Panc1 (cell line): ENCODE measurements around the gene TBCK. TPM values are rescaled to one million over a fixed set of nuclear protein-coding genes. Genes with fewer than 3 reads are reported as not detected.

Experiments used
- ATAC-seq: fragments of 200-7000 bp; cut with Tn5 transposase; 2 replicates; pipeline ENCODE4 v1.9.1; 2020; ENCODE audit warnings: mild to moderate bottlenecking, moderate library complexity
- BruUV-seq: library from RNA; stranded (reverse); fragments of 400-500 nt; replicated peaks from 2 replicates; lab custom pipeline; 2021; lab: Mats Ljungman, UMichigan
- CTCF ChIA-PET: fragments of 300-600 bp; sonication (Branson Sonifier 250); formaldehyde crosslinking; loops from one replicate; lab custom pipeline; 2022; ENCODE audit warnings: antibody characterized with exemption; lab: Charles Lee
- POLR2A ChIA-PET: fragments of 300-600 bp; sonication (Branson Sonifier 250); formaldehyde crosslinking; loops from one replicate; lab custom pipeline; 2022; ENCODE audit warnings: antibody characterized with exemption; lab: Charles Lee
- DNase-seq: peaks from one replicate; pipeline ENCODE4 v3.0.0-alpha.2; 2010; ENCODE audit warnings: low read depth, low spot score
- H3K27ac ChIP-seq: 2 replicates; pipeline ENCODE4 v1.5.1; 2011; ENCODE audit warnings: mild to moderate bottlenecking, low read length, inconsistent platforms
- H3K27me3 ChIP-seq: fragments of 200-500 bp; sonication (Bioruptor generic); 2 replicates; pipeline ENCODE4 v1.6.0; 2014; ENCODE audit warnings: low read length, inconsistent platforms; ENCODE audit not compliant: control insufficient read depth, insufficient read depth
- H3K36me3 ChIP-seq: fragments of 200-500 bp; sonication (Bioruptor generic); 2 replicates; pipeline ENCODE4 v1.5.1; 2014; ENCODE audit warnings: inconsistent platforms, mild to moderate bottlenecking, low read length, moderate library complexity; ENCODE audit not compliant: control insufficient read depth, insufficient read depth
- H3K4me1 ChIP-seq: 2 replicates; pipeline ENCODE4 v1.5.1; 2011; ENCODE audit warnings: inconsistent platforms, mild to moderate bottlenecking, low read length, moderate library complexity; ENCODE audit not compliant: control insufficient read depth, insufficient read depth
- H3K4me3 ChIP-seq, 2 experiments: 2 replicates each; pipeline ENCODE4 v1.5.1; 2011 to 2012; ENCODE audit warnings: low read depth in 2 of 2, low read length in 2 of 2, mild to moderate bottlenecking in 2 of 2, inconsistent platforms in 1 of 2, moderate library complexity in 1 of 2
- H3K9me3 ChIP-seq: fragments of 200-500 bp; sonication (Bioruptor generic); 2 replicates; pipeline ENCODE4 v1.5.1; 2014; ENCODE audit warnings: low read depth, mild to moderate bottlenecking, inconsistent platforms, low read length, moderate library complexity; ENCODE audit not compliant: control insufficient read depth, insufficient read depth
- POLR2AphosphoS5 ChIP-seq: IDR thresholded peaks from 2 replicates; pipeline ENCODE4 v1.6.1; 2012; ENCODE audit warnings: mild to moderate bottlenecking, low read depth, low read length, moderate library complexity
- REST ChIP-seq, 2 experiments: IDR thresholded peaks; 2 replicates each; pipeline ENCODE4 v1.6.1; 2011 to 2012; ENCODE audit warnings: low read depth in 2 of 2, control low read depth in 1 of 2, low read length in 1 of 2, mild to moderate bottlenecking in 1 of 2, moderate library complexity in 1 of 2; ENCODE audit not compliant: insufficient read depth in 1 of 2
- SIN3A ChIP-seq: IDR thresholded peaks from 2 replicates; pipeline ENCODE4 v1.6.1; 2012; ENCODE audit warnings: low read depth, mild to moderate bottlenecking, low read length, moderate library complexity, borderline replicate concordance; ENCODE audit not compliant: insufficient read depth
- TCF7L2 ChIP-seq: IDR thresholded peaks from 2 replicates; pipeline ENCODE4 v1.6.1; 2011; ENCODE audit warnings: mild to moderate bottlenecking, low read depth, low read length, inconsistent platforms
- in situ Hi-C: cut with HindIII; loops from 2 replicates; pipeline ENCODE4 v1.10.0; 2016; ENCODE audit warnings: low sequenced_read_pairs, low pct_unique_long_range_greater_than_20kb
- intact Hi-C: fragments of 100-400 bp; cut with micrococcal nuclease; formaldehyde crosslinking; loops from one replicate; pipeline ENCODE4 v1.10.0; 2022; ENCODE audit not compliant: unreplicated experiment
- total RNA-seq: library from RNA; stranded (reverse); gene quantifications from one replicate; pipeline ENCODE4 v1.2.1, GENCODE V29; 2021; ENCODE audit not compliant: unreplicated experiment
- TF ChIP-seq, protein P1 (sequence below): fragments of 450-650 bp; IDR thresholded peaks from 2 replicates; pipeline ENCODE4 v1.5.1; 2017; ENCODE audit warnings: mild to moderate bottlenecking

Gene TBCK
- total RNA-seq, 1 experiment from 2014 or later: 15.1 TPM

GRCh38 chr4:106160560-106160959 lies 155.4 kb downstream of the TBCK start:
- CTCF ChIA-PET: no interaction called here
- Histone ChIP-seq H3K36me3 (no peaks in the 10 kb centered on the region), H3K4me1 (no peaks in the 10 kb centered on the region), H3K27ac (no peak overlapping the region), H3K27me3 (no peaks in the 10 kb centered on the region), H3K4me3 (no peak overlapping the region), H3K9me3 (no peaks in the 10 kb centered on the region)
- intact Hi-C loops: no loop called here
- in situ Hi-C loops: no loop called here
- no peak for ATAC-seq
- no TSS peak for BruUV-seq
- DNase-seq: no peak
- POLR2A ChIA-PET: no interaction called here
- TF ChIP-seq SIN3A (no peak), REST (IDR thresholded peaks at IDR 0.05; ENCODE audit: insufficient read depth in 1 of 2, low read depth in 2 of 2, low read length in 1 of 2) (no peak), POLR2AphosphoS5 (no peak), TCF7L2 (no peak)
- TF ChIP-seq, protein P1, sequence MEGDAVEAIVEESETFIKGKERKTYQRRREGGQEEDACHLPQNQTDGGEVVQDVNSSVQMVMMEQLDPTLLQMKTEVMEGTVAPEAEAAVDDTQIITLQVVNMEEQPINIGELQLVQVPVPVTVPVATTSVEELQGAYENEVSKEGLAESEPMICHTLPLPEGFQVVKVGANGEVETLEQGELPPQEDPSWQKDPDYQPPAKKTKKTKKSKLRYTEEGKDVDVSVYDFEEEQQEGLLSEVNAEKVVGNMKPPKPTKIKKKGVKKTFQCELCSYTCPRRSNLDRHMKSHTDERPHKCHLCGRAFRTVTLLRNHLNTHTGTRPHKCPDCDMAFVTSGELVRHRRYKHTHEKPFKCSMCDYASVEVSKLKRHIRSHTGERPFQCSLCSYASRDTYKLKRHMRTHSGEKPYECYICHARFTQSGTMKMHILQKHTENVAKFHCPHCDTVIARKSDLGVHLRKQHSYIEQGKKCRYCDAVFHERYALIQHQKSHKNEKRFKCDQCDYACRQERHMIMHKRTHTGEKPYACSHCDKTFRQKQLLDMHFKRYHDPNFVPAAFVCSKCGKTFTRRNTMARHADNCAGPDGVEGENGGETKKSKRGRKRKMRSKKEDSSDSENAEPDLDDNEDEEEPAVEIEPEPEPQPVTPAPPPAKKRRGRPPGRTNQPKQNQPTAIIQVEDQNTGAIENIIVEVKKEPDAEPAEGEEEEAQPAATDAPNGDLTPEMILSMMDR: no peak

DNA sequence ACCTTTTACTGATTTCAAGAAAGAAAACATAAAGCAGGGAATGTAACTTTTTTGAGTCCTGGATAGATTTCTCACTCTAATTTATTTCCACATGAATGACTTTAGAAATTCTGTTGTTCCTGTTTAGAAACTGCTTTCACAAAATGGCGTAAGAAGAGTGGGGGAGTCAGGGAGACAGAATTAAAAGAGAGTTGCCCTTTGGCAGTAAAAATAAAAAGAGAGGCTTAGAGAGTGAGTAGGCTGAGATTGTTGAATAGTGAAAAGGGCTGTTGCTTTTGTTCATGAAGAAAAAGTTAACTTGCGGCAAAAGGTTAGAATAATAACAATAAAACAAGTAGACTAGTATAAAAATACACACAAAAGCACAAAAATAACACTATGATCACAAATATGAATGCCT lies 166.1 kb downstream of the TBCK start:
- H3K9me3 ChIP-seq: no peaks in the 10 kb centered on the region
- H3K4me3 ChIP-seq: no peak overlapping the region
- H3K27me3 ChIP-seq: no peaks in the 10 kb centered on the region
- in situ Hi-C loops: no loop called here
- ChIA-PET POLR2A (interaction anchor here (0.6 kb wide), 1 partner anchor 9 kb away, joined by 5 read pairs; no protein-coding TSS in a partner anchor), CTCF (no interaction called here)
- no peaks in the 10 kb centered on the region for H3K36me3 ChIP-seq
- no TSS peak for BruUV-seq
- no peaks in the 10 kb centered on the region for H3K4me1 ChIP-seq
- no peak for DNase-seq
- no peak for ATAC-seq
- intact Hi-C loops: no loop called here
- TF ChIP-seq REST (IDR thresholded peaks at IDR 0.05; ENCODE audit: insufficient read depth in 1 of 2, low read depth in 2 of 2, low read length in 1 of 2) (no peak), TCF7L2 (no peak)
- H3K27ac ChIP-seq: no peak overlapping the region
